A549 treated with RU486 at 1 μM for 4 hours (cell line): ENCODE measurements around the gene PARP9. TPM values are rescaled to one million over a fixed set of nuclear protein-coding genes. Genes with fewer than 3 reads are reported as not detected.

Experiments
- total RNA-seq: library from RNA; stranded (reverse); fragments of 200-300 nt; extraction: Qiagen RNA extraction; gene quantifications from 5 replicates; pipeline ENCODE4 v1.2.3, GENCODE V29; 2022; ENCODE audit warnings: low read depth

Gene PARP9
- 5.0 to 5.9 TPM (median 5.4 TPM) in 5 replicates for total RNA-seq

GRCh38 chr3:122564155-122564912, at the start of gene PARP9, which contains the start of gene DTX3L:
PARP9 (minus strand) TSS chr3:122564300; CDS start chr3:122559620, 4,680 bp downstream.
DTX3L (plus strand) TSS chr3:122564338; CDS start chr3:122564427, 89 bp downstream.

GRCh38 chr3:122577409-122578031, 13.4 kb upstream of the PARP9 start, which contains the start of gene PARP15:
PARP15 (plus strand) TSS chr3:122577650; CDS start chr3:122577668, 18 bp downstream.

GRCh38 chr3:122514123-122515019, 49.7 kb downstream of the PARP9 start, which contains the start of gene KPNA1:
KPNA1 (minus strand) TSS chr3:122514939; CDS start chr3:122496565, 18,374 bp downstream.

Other genes with a start within 250 kb of the PARP9 start
- gene CSTA, start 239.1 kb downstream of the PARP9 start, total RNA-seq: 0.73 to 1.9 TPM (median 0.97 TPM) in 5 replicates
- 49.8 to 79.3 TPM (median 55.4 TPM) in 5 replicates for gene MIX23, start 181.1 kb downstream of the PARP9 start, total RNA-seq
- 33.7 to 40.0 TPM (median 38.6 TPM) in 5 replicates for gene FAM162A, start 180.1 kb downstream of the PARP9 start, total RNA-seq
- 1.8 to 3.5 TPM (median 3.0 TPM) in 5 replicates for gene WDR5B, start 148.2 kb downstream of the PARP9 start, total RNA-seq
- gene KPNA1, start 49.4 kb downstream of the PARP9 start, total RNA-seq: 55.3 to 67.2 TPM (median 62.3 TPM) in 5 replicates
- gene DTX3L, start within 50 bp of the PARP9 start, total RNA-seq: 6.0 to 9.4 TPM (median 8.1 TPM) in 5 replicates
- gene PARP15, start 13.3 kb upstream of the PARP9 start, total RNA-seq: not detected in 5 replicates
- 7.9 to 12.4 TPM (median 9.1 TPM) in 5 replicates for gene PARP14, start 116.5 kb upstream of the PARP9 start, total RNA-seq
- 5.0 to 6.7 TPM (median 6.1 TPM) in 5 replicates for gene HSPBAP1, start 229.5 kb upstream of the PARP9 start, total RNA-seq
- 10.7 to 16.4 TPM (median 14.3 TPM) in 5 replicates for gene SLC49A4, start 230.8 kb upstream of the PARP9 start, total RNA-seq